H9 (cell line): ENCODE data around the gene FXYD6. TPM values are rescaled to one million over a fixed set of nuclear protein-coding genes. Genes with fewer than 3 reads are reported as not detected.
A peak's percentile ranks its signal among the peaks of the same experiment; 100 is the strongest.

Experiments used
- DNase-seq: peaks from one replicate; pipeline ENCODE4 v3.0.0-alpha.2; 2017
- H2AFZ ChIP-seq: one replicate; pipeline ENCODE4 v1.6.1; 2013; ENCODE audit warnings: mild to moderate bottlenecking, low read length, control low read depth, moderate library complexity
- H2AK5ac ChIP-seq: 2 replicates; pipeline ENCODE4 v1.6.1; 2013; ENCODE audit warnings: low read length, control low read depth, mixed read lengths; ENCODE audit not compliant: insufficient read length
- H2BK120ac ChIP-seq: one replicate; pipeline ENCODE4 v1.6.1; 2013; ENCODE audit warnings: low read depth, mild to moderate bottlenecking, low read length, control low read depth, inconsistent platforms; ENCODE audit not compliant: poor library complexity, severe bottlenecking
- H2BK12ac ChIP-seq: 2 replicates; pipeline ENCODE4 v1.6.1; 2013; ENCODE audit warnings: low read length, control low read depth, mixed read lengths, low read depth; ENCODE audit not compliant: insufficient read length
- H2BK15ac ChIP-seq: 2 replicates; pipeline ENCODE4 v1.6.1; 2013; ENCODE audit warnings: low read depth, low read length, control low read depth
- H2BK20ac ChIP-seq: one replicate; pipeline ENCODE4 v1.6.1; 2013; ENCODE audit warnings: low read depth, mild to moderate bottlenecking, low read length, control low read depth, inconsistent platforms; ENCODE audit not compliant: poor library complexity, severe bottlenecking
- H2BK5ac ChIP-seq: 2 replicates; pipeline ENCODE4 v1.6.1; 2013; ENCODE audit warnings: low read length, control low read depth, mixed read lengths; ENCODE audit not compliant: insufficient read length
- H3K14ac ChIP-seq: 2 replicates; pipeline ENCODE4 v1.6.1; 2013; ENCODE audit warnings: low read length, control low read depth; ENCODE audit not compliant: insufficient read depth
- H3K18ac ChIP-seq: 2 replicates; pipeline ENCODE4 v1.6.1; 2013; ENCODE audit warnings: low read depth, mild to moderate bottlenecking, mixed read lengths, low read length, control low read depth; ENCODE audit not compliant: insufficient read length
- H3K23ac ChIP-seq: 2 replicates; pipeline ENCODE4 v1.6.1; 2013; ENCODE audit warnings: low read length, control low read depth, mixed read lengths, low read depth; ENCODE audit not compliant: insufficient read length
- H3K23me2 ChIP-seq: 2 replicates; pipeline ENCODE4 v1.6.1; 2013; ENCODE audit warnings: low read depth, mild to moderate bottlenecking, mixed read lengths, low read length, control low read depth; ENCODE audit not compliant: insufficient read length, poor library complexity, severe bottlenecking
- H3K27ac ChIP-seq: 2 replicates; pipeline ENCODE4 v1.5.1; 2013; ENCODE audit warnings: low read length, control low read depth, mixed read lengths, low read depth; ENCODE audit not compliant: insufficient read length
- H3K27me3 ChIP-seq: 2 replicates; pipeline ENCODE4 v1.6.1; 2013; ENCODE audit warnings: low read length, control low read depth, inconsistent platforms; ENCODE audit not compliant: insufficient read depth
- H3K4ac ChIP-seq: 2 replicates; pipeline ENCODE4 v1.6.1; 2013; ENCODE audit warnings: low read depth, mild to moderate bottlenecking, control low read depth, inconsistent platforms, low read length, moderate library complexity
- H3K4me1 ChIP-seq: 2 replicates; pipeline ENCODE4 v1.6.1; 2013; ENCODE audit warnings: low read length, control low read depth, inconsistent platforms; ENCODE audit not compliant: insufficient read depth
- H3K4me2 ChIP-seq: 2 replicates; pipeline ENCODE4 v1.6.1; 2013; ENCODE audit warnings: low read length, control low read depth, mixed read lengths; ENCODE audit not compliant: insufficient read length, insufficient read depth
- H3K56ac ChIP-seq: 2 replicates; pipeline ENCODE4 v1.6.1; 2013; ENCODE audit warnings: low read depth, mild to moderate bottlenecking, mixed read lengths, low read length, control low read depth; ENCODE audit not compliant: insufficient read length
- H3K79me1 ChIP-seq: 2 replicates; pipeline ENCODE4 v1.6.1; 2013; ENCODE audit warnings: low read depth, mild to moderate bottlenecking, moderate library complexity, low read length, control low read depth, inconsistent platforms; ENCODE audit not compliant: insufficient read depth, poor library complexity, severe bottlenecking
- H3K79me2 ChIP-seq: 2 replicates; pipeline ENCODE4 v1.6.1; 2013; ENCODE audit warnings: low read length, control low read depth, inconsistent platforms; ENCODE audit not compliant: insufficient read depth
- H3K9ac ChIP-seq: 2 replicates; pipeline ENCODE4 v1.6.1; 2013; ENCODE audit warnings: low read length, control low read depth, mixed read lengths; ENCODE audit not compliant: insufficient read length; ENCODE audit errors: extremely low read depth
- H3K9me3 ChIP-seq: one replicate; pipeline ENCODE4 v1.6.1; 2013; ENCODE audit warnings: low read depth, low read length, inconsistent platforms; ENCODE audit not compliant: control insufficient read depth
- H3T11ph ChIP-seq: one replicate; pipeline ENCODE4 v1.6.1; 2013; ENCODE audit warnings: mild to moderate bottlenecking, low read length, control low read depth, inconsistent platforms
- H4K20me1 ChIP-seq: one replicate; pipeline ENCODE4 v1.6.1; 2013; ENCODE audit not compliant: control insufficient read depth, insufficient read length, insufficient read depth
- H4K5ac ChIP-seq: 2 replicates; pipeline ENCODE4 v1.6.1; 2013; ENCODE audit warnings: low read depth, mild to moderate bottlenecking, mixed read lengths, low read length, control low read depth; ENCODE audit not compliant: insufficient read length
- H4K8ac ChIP-seq: replicated peaks from 2 replicates; pipeline ENCODE4 v1.6.1; 2013; ENCODE audit warnings: low read length, control low read depth, mixed read lengths, low read depth; ENCODE audit not compliant: insufficient read length
- H4K91ac ChIP-seq: 2 replicates; pipeline ENCODE4 v1.6.1; 2013; ENCODE audit warnings: low read depth, mild to moderate bottlenecking, moderate library complexity, mixed read lengths, low read length, control low read depth; ENCODE audit not compliant: insufficient read length
- H3K27ac Mint-ChIP-seq, 3 experiments: 2 replicates in 2 of 3; 3 replicates in 1 of 3; pipeline ENCODE4 v1.8.0; 2020 to 2021; ENCODE audit warnings: mixed read lengths in 3 of 3, mild to moderate bottlenecking in 1 of 3, moderate library complexity in 1 of 3
- H3K27me3 Mint-ChIP-seq: 2 replicates; pipeline ENCODE4 v1.8.0; 2021; ENCODE audit warnings: low read depth, mild to moderate bottlenecking, moderate library complexity, mixed read lengths
- H3K36me3 Mint-ChIP-seq, 3 experiments: 2 replicates in 2 of 3; 3 replicates in 1 of 3; pipeline ENCODE4 v1.8.0; 2020 to 2021; ENCODE audit warnings: low read depth in 3 of 3, mixed read lengths in 3 of 3; ENCODE audit not compliant: insufficient read depth in 1 of 3
- H3K4me1 Mint-ChIP-seq, 2 experiments: 2 replicates each; pipeline ENCODE4 v1.8.0; 2020; ENCODE audit warnings: mixed read lengths in 2 of 2
- H3K4me3 Mint-ChIP-seq, 2 experiments: 2 replicates in 1 of 2; 3 replicates in 1 of 2; pipeline ENCODE4 v1.8.0; 2020 to 2021; ENCODE audit warnings: mild to moderate bottlenecking in 2 of 2, mixed read lengths in 2 of 2, moderate library complexity in 1 of 2
- H3K9me3 Mint-ChIP-seq, 2 experiments: 2 replicates in 1 of 2; 3 replicates in 1 of 2; pipeline ENCODE4 v1.8.0; 2020; ENCODE audit warnings: mild to moderate bottlenecking in 2 of 2, mixed read lengths in 2 of 2, moderate library complexity in 1 of 2
- WGBS: extraction: QIAGEN DNeasy Blood & Tissue Kit; methylation state at CpG from one replicate; pipeline ENCODE4 v1.1.7; 2013; ENCODE audit warnings: missing lambda C conversion rate, low lambda C conversion rate, mixed read lengths; ENCODE audit not compliant: insufficient read length; ENCODE audit errors: extremely low coverage; 5-methylcytosine and 5-hydroxymethylcytosine counted together
- total RNA-seq: library from RNA; stranded (reverse); gene quantifications from 2 replicates; pipeline ENCODE4 v1.2.1, GENCODE V29; 2021
- TF ChIP-seq, protein P1 (sequence below): fragments of 200-600 bp; sonication (generic); conservative IDR thresholded peaks from 3 replicates; pipeline ENCODE4 v1.8.0; 2021; ENCODE audit warnings: antibody characterized with exemption, mild to moderate bottlenecking

Gene FXYD6
- total RNA-seq, 1 experiment from 2014 or later = 18.3 TPM

GRCh38 chr11:117828611-117829368 lies 47.7 kb downstream of the FXYD6 start:
- Histone ChIP-seq H4K5ac (no peak overlapping the region), H3K23ac (no peak overlapping the region), H2BK5ac (no peak overlapping the region), H2BK12ac (no peak overlapping the region), H2AFZ (no peak overlapping the region), H3K4me1 (no peaks in the 10 kb centered on the region; the same call in 1 of the 2 replicates), H4K91ac (no peak overlapping the region), H3K27ac (no peak overlapping the region), H2BK120ac (no peak overlapping the region), H3K4ac (no peak overlapping the region), H3K23me2 (no peaks in the 10 kb centered on the region), H3T11ph (no peak overlapping the region), H3K4me2 (no peak overlapping the region), H3K27me3 (no peaks in the 10 kb centered on the region), H2AK5ac (no peak overlapping the region), H4K20me1 (no peaks in the 10 kb centered on the region), H3K14ac (peak overlapping the region; percentile 8; the same call in 1 of the 2 replicates), H3K9me3 (no peaks in the 10 kb centered on the region), H3K56ac (no peak overlapping the region), H4K8ac (no peak overlapping the region), H2BK15ac (no peak overlapping the region), H3K9ac (no peak overlapping the region), H2BK20ac (no peak overlapping the region), H3K18ac (no peak overlapping the region), H3K79me2 (no peaks in the 10 kb centered on the region), H3K79me1 (no peaks in the 10 kb centered on the region)
- Mint-ChIP-seq H3K4me3 (no peak overlapping the region), H3K36me3 (no peaks in the 10 kb centered on the region), H3K27ac (no peak overlapping the region), H3K9me3 (no peaks in the 10 kb centered on the region), H3K27me3 (peaks cover 10% of the 10 kb centered on the region), H3K4me1 (peaks cover 24 to 38% of the 10 kb centered on the region in 2 experiments)
- peak; percentile 25 for DNase-seq
- WGBS = no CpG with 5 or more reads among the region's 16 CpGs
- TF ChIP-seq, protein P1, sequence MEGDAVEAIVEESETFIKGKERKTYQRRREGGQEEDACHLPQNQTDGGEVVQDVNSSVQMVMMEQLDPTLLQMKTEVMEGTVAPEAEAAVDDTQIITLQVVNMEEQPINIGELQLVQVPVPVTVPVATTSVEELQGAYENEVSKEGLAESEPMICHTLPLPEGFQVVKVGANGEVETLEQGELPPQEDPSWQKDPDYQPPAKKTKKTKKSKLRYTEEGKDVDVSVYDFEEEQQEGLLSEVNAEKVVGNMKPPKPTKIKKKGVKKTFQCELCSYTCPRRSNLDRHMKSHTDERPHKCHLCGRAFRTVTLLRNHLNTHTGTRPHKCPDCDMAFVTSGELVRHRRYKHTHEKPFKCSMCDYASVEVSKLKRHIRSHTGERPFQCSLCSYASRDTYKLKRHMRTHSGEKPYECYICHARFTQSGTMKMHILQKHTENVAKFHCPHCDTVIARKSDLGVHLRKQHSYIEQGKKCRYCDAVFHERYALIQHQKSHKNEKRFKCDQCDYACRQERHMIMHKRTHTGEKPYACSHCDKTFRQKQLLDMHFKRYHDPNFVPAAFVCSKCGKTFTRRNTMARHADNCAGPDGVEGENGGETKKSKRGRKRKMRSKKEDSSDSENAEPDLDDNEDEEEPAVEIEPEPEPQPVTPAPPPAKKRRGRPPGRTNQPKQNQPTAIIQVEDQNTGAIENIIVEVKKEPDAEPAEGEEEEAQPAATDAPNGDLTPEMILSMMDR = no peak
